ENCODE data around the gene SEZ6.
A peak's percentile ranks its signal among the peaks of the same experiment; 100 is the strongest.

The SEZ6 gene

DNA sequence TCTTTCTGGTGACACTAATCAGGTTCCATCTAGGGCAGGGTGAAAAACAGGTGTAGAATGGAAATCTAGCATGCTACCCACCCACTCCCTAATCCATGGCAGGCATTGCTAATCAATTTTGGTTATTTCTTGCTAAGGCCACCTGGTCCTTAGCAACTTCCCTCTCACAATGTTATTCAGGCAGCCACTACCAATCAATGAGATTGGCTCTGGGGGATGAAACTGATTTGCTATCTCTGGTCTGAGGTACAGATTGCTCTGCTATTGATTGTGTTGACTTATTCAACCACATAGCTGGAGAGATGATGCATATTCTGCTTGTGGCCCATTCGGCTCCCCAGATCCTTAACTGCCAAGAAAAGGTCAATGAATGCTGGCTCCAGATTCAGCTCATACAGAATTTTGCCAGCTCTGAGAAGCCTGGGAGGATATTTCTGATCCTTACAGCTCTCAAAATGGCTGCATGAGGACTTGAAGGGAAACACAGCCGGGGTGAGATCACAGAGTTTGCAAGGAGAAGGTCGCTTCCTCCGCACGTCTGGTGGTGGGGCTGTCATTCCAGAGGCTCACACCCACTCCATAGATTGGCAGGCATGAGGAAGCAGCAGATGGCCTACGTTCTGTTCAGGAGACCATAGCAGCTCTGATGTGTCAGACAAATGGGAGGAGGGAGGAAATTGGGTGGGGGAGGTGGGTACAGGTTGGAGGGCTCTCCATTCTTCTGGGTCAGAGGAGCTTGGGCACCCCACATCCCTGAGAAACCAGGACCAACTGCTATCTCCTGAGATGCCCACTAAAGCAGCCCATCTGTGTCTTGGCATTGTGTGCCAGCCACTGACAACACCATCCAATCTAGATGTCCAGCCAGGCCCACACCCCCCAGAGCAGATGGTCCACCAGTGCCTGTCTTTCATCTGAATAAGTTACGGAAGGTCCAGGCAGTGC, 22.3 kb downstream of the SEZ6 start:
- Histone ChIP-seq H3K4me3 (ENCODE audit: low read depth, low read length) (no peak overlapping the region), H3K79me2 (no peaks in the 10 kb centered on the region), H3K27me3 (ENCODE audit: control insufficient read depth, insufficient read depth, low read length) (no peaks in the 10 kb centered on the region), H3K4me2 (ENCODE audit: low read length) (no peak overlapping the region), H3K9me3 (ENCODE audit: control insufficient read depth, low read length) (no peaks in the 10 kb centered on the region), H3K27ac (peak overlapping the region; percentile 34), H3K4me1 (no peaks in the 10 kb centered on the region), H2AFZ (no peak overlapping the region), H3K9ac (no peak overlapping the region), H3K36me3 (ENCODE audit: control insufficient read depth, insufficient read depth, low read length) (no peaks in the 10 kb centered on the region)
- TF ChIP-seq, protein P1, sequence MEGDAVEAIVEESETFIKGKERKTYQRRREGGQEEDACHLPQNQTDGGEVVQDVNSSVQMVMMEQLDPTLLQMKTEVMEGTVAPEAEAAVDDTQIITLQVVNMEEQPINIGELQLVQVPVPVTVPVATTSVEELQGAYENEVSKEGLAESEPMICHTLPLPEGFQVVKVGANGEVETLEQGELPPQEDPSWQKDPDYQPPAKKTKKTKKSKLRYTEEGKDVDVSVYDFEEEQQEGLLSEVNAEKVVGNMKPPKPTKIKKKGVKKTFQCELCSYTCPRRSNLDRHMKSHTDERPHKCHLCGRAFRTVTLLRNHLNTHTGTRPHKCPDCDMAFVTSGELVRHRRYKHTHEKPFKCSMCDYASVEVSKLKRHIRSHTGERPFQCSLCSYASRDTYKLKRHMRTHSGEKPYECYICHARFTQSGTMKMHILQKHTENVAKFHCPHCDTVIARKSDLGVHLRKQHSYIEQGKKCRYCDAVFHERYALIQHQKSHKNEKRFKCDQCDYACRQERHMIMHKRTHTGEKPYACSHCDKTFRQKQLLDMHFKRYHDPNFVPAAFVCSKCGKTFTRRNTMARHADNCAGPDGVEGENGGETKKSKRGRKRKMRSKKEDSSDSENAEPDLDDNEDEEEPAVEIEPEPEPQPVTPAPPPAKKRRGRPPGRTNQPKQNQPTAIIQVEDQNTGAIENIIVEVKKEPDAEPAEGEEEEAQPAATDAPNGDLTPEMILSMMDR (IDR thresholded peaks at IDR 0.05) = no peak

DNA sequence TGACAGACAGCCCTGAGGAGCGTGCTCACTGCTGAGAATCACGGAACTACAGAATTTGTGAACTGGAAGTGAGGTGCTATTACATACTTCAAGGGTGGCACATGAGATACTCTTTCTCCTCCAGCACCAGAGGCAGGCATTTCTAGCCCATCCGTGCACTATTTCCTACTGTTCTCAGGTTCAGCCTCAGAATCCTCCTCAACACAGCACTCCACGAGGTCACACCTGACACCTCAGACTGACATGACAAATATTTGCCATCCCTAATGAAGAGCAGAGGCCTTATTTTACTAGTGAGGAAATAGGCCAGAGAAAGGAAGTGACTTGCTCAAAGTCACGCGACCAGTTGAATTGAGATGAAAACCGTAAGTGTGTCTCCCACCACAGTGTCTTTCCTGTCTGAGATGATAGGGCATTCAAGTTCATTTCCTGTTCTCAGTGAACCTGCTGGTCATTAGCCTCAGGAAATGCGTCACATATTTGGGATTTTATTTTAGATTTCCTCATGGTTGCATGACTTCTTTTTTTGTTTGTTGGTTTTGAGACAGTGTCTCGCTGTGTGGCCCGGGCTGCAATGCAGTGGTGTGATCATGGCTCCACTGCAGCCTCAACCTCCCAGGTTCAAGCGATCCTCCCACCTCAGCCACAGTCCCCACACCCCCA, 23.6 kb downstream of the SEZ6 start:
- TF ChIP-seq, protein P1 (IDR thresholded peaks at IDR 0.05) = no peak
- H3K27ac ChIP-seq = peak overlapping the region; percentile 69

DNA sequence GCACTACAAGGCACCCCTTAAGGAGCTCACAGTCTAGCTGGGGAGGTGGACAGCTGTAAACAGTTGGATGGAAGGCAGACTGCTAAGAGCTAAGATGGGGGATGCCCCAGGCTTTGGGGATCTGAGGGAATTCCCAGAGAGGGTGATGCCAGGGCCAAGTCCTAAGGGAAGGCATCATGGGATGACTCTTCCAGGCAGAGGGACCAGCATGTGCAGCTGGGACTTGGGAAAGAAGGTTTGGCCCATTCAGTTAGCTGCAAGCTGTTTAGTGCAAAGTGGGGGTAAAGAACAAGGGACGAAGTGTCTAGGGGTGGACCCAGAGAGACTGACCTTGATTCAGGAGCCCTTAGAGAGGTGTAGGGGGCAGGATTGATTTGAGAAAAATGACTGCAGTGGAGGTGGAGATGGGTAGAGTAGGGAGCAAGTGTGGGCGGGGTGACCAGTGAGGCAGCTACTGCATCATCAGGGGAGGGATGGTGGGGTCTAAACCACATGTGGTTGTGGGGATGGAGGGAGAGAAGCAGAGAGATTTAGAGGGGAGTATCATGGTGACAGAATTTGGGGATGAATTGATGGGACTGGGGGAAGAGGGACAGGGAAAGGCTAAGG, 27.4 kb downstream of the SEZ6 start:
- Histone ChIP-seq H3K9me3 (ENCODE audit: control insufficient read depth, low read length) (no peaks in the 10 kb centered on the region), H3K36me3 (ENCODE audit: control insufficient read depth, insufficient read depth, low read length) (no peaks in the 10 kb centered on the region), H3K9ac (no peak overlapping the region), H3K27ac (no peak overlapping the region), H3K4me1 (no peaks in the 10 kb centered on the region), H2AFZ (no peak overlapping the region), H3K79me2 (no peaks in the 10 kb centered on the region), H3K4me2 (ENCODE audit: low read length) (no peak overlapping the region), H3K27me3 (ENCODE audit: control insufficient read depth, insufficient read depth, low read length) (no peaks in the 10 kb centered on the region), H3K4me3 (ENCODE audit: low read depth, low read length) (no peak overlapping the region)
- TF ChIP-seq, protein P1 (IDR thresholded peaks at IDR 0.05) = no peak

More for the DNA sequence above, 23.6 kb downstream of the SEZ6 start:
- H3K4me1 ChIP-seq = no peaks in the 10 kb centered on the region
- H3K4me3 ChIP-seq (ENCODE audit: low read depth, low read length) = no peak overlapping the region
- no peaks in the 10 kb centered on the region for H3K27me3 ChIP-seq (ENCODE audit: control insufficient read depth, insufficient read depth, low read length)
- no peaks in the 10 kb centered on the region for H3K9me3 ChIP-seq (ENCODE audit: control insufficient read depth, low read length)
- no peak overlapping the region for H3K9ac ChIP-seq
- H3K36me3 ChIP-seq (ENCODE audit: control insufficient read depth, insufficient read depth, low read length) = no peaks in the 10 kb centered on the region
- H2AFZ ChIP-seq = no peak overlapping the region
- no peaks in the 10 kb centered on the region for H3K79me2 ChIP-seq
- no peak overlapping the region for H3K4me2 ChIP-seq (ENCODE audit: low read length)

DNA sequence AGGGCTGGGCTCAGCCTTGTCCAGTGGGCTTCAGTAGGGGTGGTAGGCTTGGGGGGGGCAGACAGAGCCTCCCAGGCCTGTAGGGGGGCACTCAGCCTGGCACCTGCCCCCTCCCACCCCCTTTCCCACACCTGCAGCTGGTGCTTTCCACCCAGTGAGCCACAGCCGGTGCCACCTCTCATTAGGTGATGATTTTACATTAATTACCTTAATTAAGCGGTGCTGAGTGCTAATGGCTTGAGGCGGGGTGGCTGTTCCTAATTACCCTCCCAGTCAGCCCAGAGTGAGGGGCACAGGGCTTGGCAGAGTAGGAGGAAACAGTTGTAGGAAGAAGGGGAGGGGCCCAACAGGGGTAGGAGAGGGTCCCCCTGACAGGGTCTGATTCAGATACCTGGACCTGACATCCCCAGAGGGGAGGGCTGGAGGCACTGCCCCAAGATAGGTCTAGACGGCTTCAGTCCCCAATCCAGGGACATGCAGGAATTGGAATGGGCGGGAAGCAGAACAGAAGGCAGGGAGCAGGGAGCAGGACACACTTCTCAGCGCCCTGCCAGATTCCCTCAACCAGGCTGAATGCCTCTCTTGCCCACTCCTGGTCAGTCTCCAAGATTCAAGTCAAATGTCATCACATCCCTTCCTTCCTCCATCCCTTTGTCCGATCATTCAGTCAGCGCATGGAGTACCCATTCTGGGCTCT, 28.0 kb downstream of the SEZ6 start:
- Histone ChIP-seq H3K27ac (no peak overlapping the region), H2AFZ (no peak overlapping the region), H3K4me3 (ENCODE audit: low read depth, low read length) (no peak overlapping the region), H3K9ac (no peak overlapping the region), H3K4me1 (no peaks in the 10 kb centered on the region), H3K36me3 (ENCODE audit: control insufficient read depth, insufficient read depth, low read length) (no peaks in the 10 kb centered on the region), H3K27me3 (ENCODE audit: control insufficient read depth, insufficient read depth, low read length) (no peaks in the 10 kb centered on the region), H3K79me2 (no peaks in the 10 kb centered on the region), H3K9me3 (ENCODE audit: control insufficient read depth, low read length) (no peaks in the 10 kb centered on the region), H3K4me2 (ENCODE audit: low read length) (no peak overlapping the region)
- TF ChIP-seq, protein P1 (IDR thresholded peaks at IDR 0.05) = no peak
